CD1c-positive myeloid dendritic cell (primary cell): Measurements from ENCODE around the gene PRPS2.

Experiments used
- DNase-seq: peaks from one replicate; pipeline ENCODE4 v3.0.0-alpha.2; 2016; ENCODE audit errors: extremely low spot score

The PRPS2 gene

GRCh38 chrX:12814420-12814819 lies 23.2 kb downstream of the PRPS2 start:
- peak; percentile 57 for DNase-seq

DNA sequence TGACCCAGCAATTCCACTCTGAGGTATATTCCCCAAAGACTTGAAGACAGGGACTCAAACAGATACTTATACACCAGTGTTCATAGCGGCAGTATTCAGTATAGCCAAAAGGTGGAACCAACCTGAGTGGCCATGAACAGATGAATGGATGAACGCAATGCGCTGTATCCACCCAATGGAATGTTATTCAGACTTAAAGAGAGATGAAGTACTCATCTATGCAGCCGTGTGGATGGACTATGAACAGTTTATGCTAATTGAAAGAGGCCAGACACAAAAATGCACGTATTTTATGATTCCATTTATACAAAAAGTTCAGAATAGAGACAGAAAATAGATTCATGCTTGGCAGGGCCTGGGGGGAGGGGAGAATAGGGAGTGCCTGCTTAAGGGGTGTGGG lies 26.3 kb downstream of the PRPS2 start:
- DNase-seq = no peak

DNA sequence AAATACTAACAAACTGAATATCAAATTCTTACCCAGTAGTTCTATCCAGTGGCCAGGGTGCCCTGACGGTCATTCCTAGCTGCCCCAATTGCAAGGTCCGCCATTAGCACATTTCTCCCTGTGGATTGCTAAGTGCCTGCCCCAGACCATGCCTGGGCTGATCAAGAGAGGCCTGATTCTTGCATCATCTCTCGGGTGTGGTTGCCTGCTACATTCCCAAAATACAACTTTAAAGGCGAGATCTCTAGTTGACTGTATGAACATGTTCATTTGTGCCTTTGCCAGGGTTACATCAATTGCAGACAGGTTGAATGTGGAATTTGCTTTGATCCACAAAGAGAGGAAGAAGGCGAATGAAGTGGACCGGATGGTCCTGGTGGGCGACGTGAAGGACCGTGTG lies 28.0 kb downstream of the PRPS2 start:
- DNase-seq = no peak

- DNase-seq = no peak
Measured at GRCh38 chrX:12820737-12821136, 29.5 kb downstream of the PRPS2 start.

DNA sequence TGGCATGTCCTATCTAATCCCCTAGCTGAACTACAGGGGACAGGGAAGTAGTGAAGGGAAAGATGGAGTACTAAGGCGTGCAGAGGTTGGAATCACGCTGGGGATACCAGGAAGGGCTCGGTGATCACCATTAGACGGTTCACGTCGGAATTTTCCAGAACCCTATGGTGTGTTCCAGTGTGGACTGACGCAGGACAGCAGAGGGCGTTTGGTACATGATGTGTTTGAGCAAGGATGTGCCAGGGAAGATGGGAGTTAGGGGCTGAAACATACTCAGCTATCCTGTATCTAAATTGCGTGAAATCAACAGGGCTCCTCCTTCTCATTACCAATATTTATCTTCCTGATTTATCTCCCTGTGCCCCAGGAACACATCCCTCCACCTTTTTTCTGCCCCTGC lies 33.7 kb downstream of the PRPS2 start:
- DNase-seq = no peak

GRCh38 chrX:12825801-12826200 lies 34.6 kb downstream of the PRPS2 start:
- DNase-seq = no peak

DNA sequence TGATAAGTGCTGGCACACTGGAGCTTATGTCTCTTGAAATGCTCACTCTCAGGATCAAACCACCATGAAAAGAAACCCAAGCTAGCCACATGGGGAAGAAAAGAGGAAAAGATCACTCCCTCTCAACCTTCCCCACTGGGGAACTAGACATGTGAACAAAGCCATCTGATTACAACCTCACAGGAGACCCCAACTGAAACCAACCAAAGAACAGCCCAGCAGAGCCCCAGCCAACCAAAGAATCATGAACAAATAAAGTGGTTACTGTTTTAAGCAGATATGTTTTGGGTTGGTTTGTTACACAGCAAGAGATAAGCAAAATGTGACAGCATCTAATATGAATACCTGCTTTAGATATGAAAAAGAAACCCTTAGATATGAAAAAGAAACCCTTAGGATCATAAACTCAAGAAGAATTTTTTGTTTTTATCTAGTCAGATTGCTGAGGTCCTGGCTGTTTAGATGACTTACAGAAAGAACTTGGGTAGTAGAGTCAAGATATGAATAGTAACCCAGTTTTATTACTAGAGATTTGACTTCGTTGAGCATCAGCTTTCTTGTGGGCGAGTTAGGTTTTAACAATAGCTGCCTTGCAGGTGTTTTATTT lies 52.0 kb downstream of the PRPS2 start:
- DNase-seq = no peak

DNA sequence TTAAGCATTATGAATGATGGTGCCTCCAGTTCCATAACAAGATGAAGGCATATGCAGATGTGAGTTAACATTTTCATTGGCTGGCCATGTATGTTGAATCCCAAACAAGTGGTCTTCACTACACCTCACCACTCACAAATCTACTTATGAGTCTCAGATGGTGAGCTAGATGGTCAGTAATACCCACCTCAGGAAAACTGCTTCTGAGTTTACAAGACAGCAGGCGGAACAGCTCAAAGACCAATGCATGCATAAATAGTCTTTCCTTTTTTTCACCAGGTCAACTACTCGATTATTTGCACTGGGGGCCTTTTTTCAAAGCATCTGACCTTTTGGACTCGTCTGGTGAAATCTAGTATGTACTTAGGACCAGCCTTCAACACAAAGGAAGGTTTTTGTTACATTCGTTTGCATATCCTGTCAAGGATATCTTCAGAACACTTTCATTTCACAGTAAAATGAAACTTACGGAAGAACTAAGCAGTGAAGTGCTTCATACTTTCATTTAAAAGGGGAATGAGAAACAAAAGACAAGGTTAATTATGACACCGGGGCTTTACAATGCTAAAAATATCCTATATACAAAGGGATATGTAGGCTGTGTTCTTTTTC lies 52.6 kb downstream of the PRPS2 start:
- DNase-seq = no peak

- no peak for DNase-seq
Measured at GRCh38 chrX:12844319-12844718, 53.1 kb downstream of the PRPS2 start.

GRCh38 chrX:12865359-12865758 lies 74.1 kb downstream of the PRPS2 start:
- DNase-seq = peak; percentile 57

DNA sequence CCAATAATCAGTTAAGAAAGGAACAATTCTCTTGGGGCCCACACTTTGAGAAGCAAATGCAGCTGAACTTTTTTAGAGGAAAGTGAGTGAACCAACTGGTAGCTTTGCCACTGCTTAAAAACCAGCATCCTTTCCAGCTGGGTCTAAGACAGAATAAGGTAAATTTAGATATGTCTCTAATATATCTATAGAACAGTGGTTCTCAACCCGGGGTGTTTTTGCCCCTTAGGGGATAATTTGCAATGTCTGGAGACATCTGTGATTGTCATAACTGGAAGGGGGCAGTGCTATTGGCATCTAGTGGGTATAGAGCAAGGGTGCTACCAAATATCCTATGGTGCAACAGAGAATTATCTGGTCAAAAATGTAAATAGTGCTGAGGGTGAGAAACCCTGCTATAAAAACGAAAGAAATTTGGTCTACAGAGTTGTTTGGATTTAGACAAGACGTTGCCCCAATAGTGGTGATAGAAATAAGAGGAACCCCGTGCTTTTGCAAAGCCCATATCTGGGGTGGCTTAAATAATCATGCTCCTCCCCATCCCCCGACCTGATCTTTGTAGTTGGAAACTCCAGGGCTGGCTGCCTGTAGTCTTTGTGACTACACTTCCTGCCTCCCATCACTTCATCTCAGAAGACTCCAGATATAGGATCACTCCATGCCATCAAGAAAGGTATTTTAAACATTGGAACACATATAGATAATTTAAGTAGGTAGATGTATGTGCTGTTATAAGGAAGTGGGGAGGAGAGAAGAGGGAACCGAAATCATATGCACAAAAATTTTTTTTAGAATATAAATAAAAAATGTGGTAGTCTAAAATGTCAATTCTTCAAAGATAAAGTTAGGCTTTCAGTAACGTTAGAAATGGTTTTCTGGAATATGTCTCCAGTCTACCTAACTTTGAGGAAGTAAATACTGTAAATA lies 75.5 kb downstream of the PRPS2 start, which contains the start of gene TLR7:
TSS of gene TLR7 (plus strand) at position 622 of the 927 bp plus-strand sequence. CDS start 507 bp downstream, outside the sequence.
- DNase-seq = peak; percentile 24

GRCh38 chrX:12867685-12868084 lies 76.5 kb downstream of the PRPS2 start:
- DNase-seq = peak; percentile 30

DNA sequence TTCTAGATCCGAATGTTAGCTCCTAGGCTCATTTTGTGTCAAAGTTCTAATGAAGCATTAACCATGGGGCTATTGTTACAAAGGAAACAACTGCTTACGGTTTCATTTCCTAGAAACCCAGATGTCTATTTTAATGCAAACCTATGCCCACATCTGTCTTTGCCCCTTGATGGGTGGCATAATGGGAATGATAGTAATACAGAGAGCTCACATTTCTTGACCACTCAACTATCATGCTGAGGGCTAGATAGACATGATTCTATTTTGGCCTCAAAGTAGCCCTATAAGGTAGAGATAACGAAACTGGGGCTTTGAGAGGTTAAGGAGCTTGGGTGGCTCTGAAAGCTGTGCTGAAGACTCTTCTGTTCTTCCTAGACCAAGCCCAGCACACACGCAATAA lies 77.5 kb downstream of the PRPS2 start:
- DNase-seq = no peak

GRCh38 chrX:12871257-12871656 lies 80.0 kb downstream of the PRPS2 start:
- DNase-seq = no peak

- no peak for DNase-seq
Measured at GRCh38 chrX:12872741-12873140, 81.5 kb downstream of the PRPS2 start.
